ENCODE measurements around the gene KCND1. TPM values are rescaled to one million over a fixed set of nuclear protein-coding genes. Genes with fewer than 3 reads are reported as not detected.

The KCND1 gene
- total and polyA plus RNA-seq, 2 experiments from 2014 or later = 0.87 to 2.0 TPM

DNA sequence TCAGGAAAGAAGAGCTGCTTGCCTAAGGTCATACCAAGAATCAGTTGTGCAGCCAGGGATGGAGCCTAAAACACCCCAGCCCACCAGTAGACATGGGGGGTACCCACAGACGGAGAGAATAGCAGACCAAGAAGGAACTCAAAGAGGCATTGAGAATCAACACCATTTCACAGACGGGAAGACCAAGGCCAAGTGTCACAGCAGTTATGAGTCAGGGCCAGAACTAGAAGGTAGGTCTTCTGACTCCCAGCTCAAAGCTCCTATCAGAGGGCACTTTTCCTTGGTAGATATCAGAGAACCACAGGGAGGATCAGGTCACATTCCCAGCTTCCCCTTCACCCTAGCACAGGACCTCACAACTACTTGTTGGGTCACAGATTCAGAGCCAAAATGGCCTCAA lies 28.7 kb downstream of the KCND1 start:
- Histone ChIP-seq H3K27me3 (no peaks in the 10 kb centered on the region), H3K4me2 (no peak overlapping the region), H3K4me1 (ENCODE audit: insufficient read depth) (no peaks in the 10 kb centered on the region), H3K9me3 (ENCODE audit: low read depth) (no peaks in the 10 kb centered on the region), H3K27ac (no peak overlapping the region), H3K36me3 (replicated peaks; ENCODE audit: insufficient read depth, low read depth) (no peaks in the 10 kb centered on the region), H3K4me3 (no peak overlapping the region), H3K9me2 (replicated peaks; ENCODE audit: insufficient read depth) (no peaks in the 10 kb centered on the region), H4K20me1 (ENCODE audit: insufficient read depth, poor library complexity, severe bottlenecking) (peaks cover 15% of the 10 kb centered on the region), H2AFZ (no peak overlapping the region), H3K79me2 (peaks cover 54% of the 10 kb centered on the region)
- DNase-seq (ENCODE audit: low spot score) = no peak
- WGBS (ENCODE audit: low lambda C conversion rate, missing lambda C conversion rate) = 74% methylated on average over 2 of the region's 2 CpGs
- TF ChIP-seq EZH2 (IDR thresholded peaks at IDR 0.05; ENCODE audit: borderline replicate concordance) (no peak), EZH2phosphoT487 (IDR thresholded peaks at IDR 0.05; ENCODE audit: low read depth, severe bottlenecking, unreplicated experiment) (no peak), CTCF (IDR thresholded peaks at IDR 0.05; ENCODE audit: poor library complexity) (no peak)

GRCh38 chrX:48940404-48940955 lies 31.2 kb downstream of the KCND1 start:
- no peaks in the 10 kb centered on the region for H3K27me3 ChIP-seq
- no peaks in the 10 kb centered on the region for H3K36me3 ChIP-seq (replicated peaks; ENCODE audit: insufficient read depth, low read depth)
- H3K79me2 ChIP-seq = peaks cover 53% of the 10 kb centered on the region
- TF ChIP-seq CTCF (IDR thresholded peaks at IDR 0.05; ENCODE audit: poor library complexity) (no peak), EZH2phosphoT487 (IDR thresholded peaks at IDR 0.05; ENCODE audit: low read depth, severe bottlenecking, unreplicated experiment) (no peak)
- peaks cover 8% of the 10 kb centered on the region for H4K20me1 ChIP-seq (ENCODE audit: insufficient read depth, poor library complexity, severe bottlenecking)
- no peak overlapping the region for H3K4me2 ChIP-seq
- no peak overlapping the region for H3K27ac ChIP-seq
- DNase-seq (ENCODE audit: low spot score) = no peak
- H3K9me2 ChIP-seq (replicated peaks; ENCODE audit: insufficient read depth) = no peaks in the 10 kb centered on the region
- no peak overlapping the region for H3K4me3 ChIP-seq
- 82% methylated on average over 2 of the region's 2 CpGs for WGBS (ENCODE audit: low lambda C conversion rate, missing lambda C conversion rate)
- no peak overlapping the region for H2AFZ ChIP-seq
- no peaks in the 10 kb centered on the region for H3K4me1 ChIP-seq (ENCODE audit: insufficient read depth)
- H3K9me3 ChIP-seq (ENCODE audit: low read depth) = no peaks in the 10 kb centered on the region

DNA sequence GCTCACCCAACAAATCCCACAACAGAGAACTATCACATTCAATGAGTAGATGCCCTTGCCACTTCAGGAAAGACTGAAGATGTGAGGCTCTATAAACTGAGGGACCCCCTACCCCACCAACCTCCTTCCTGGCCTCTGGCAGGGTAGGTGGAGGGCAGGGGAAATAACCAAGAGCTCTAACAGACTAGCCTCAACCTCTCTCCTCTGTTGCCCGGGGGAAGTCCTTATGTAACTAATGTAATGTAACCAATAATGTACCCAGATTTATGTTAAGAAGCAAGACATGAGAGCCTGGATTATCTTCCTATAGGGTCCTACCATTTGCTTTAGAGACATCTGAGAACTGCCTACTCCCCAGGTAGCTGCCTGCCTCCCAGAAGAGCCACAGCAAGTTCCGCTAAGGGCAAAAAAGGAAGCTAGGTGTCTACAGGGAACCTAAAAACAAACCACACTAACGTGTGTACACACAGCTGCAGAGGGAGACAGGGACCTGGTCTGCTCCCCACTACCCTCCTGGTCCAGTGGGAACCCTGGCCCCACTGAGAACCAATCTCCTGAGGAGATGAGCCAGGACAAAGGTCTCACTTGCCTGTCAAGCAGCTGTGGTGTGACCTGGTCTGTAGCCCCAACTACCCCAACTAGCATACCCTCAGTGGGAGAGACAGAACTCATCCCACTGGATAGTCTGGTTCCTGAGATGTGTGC lies 32.0 kb downstream of the KCND1 start:
- no peak overlapping the region for H3K4me3 ChIP-seq
- no peaks in the 10 kb centered on the region for H3K27me3 ChIP-seq
- H4K20me1 ChIP-seq (ENCODE audit: insufficient read depth, poor library complexity, severe bottlenecking) = peaks cover 6% of the 10 kb centered on the region
- TF ChIP-seq EZH2 (IDR thresholded peaks at IDR 0.05; ENCODE audit: borderline replicate concordance) (no peak), CTCF (IDR thresholded peaks at IDR 0.05; ENCODE audit: poor library complexity) (no peak), EZH2phosphoT487 (IDR thresholded peaks at IDR 0.05; ENCODE audit: low read depth, severe bottlenecking, unreplicated experiment) (no peak)
- H3K79me2 ChIP-seq = peaks cover 47% of the 10 kb centered on the region
- H3K27ac ChIP-seq = no peak overlapping the region
- no peaks in the 10 kb centered on the region for H3K36me3 ChIP-seq (replicated peaks; ENCODE audit: insufficient read depth, low read depth)
- no peaks in the 10 kb centered on the region for H3K9me3 ChIP-seq (ENCODE audit: low read depth)
- H3K4me1 ChIP-seq (ENCODE audit: insufficient read depth) = no peaks in the 10 kb centered on the region
- 76% methylated on average over 3 of the region's 3 CpGs for WGBS (ENCODE audit: low lambda C conversion rate, missing lambda C conversion rate)
- no peaks in the 10 kb centered on the region for H3K9me2 ChIP-seq (replicated peaks; ENCODE audit: insufficient read depth)
- no peak for DNase-seq (ENCODE audit: low spot score)
- no peak overlapping the region for H2AFZ ChIP-seq
- no peak overlapping the region for H3K4me2 ChIP-seq
